Prostate gland (tissue), 2 donors: ENCODE measurements around the gene CDK5RAP2. TPM values are rescaled to one million over a fixed set of nuclear protein-coding genes. Genes with fewer than 3 reads are reported as not detected.

ENCODE experiments used
- DNase-seq: peaks from one replicate; pipeline ENCODE4 v3.0.0-alpha.2; 2019; ENCODE audit warnings: low spot score
- H3K27ac ChIP-seq, 2 donors: fragments of 200-600 bp; sonication (generic); 2 replicates each; pipeline ENCODE4 v1.5.1; 2017 to 2019
- H3K27me3 ChIP-seq: fragments of 200-600 bp; sonication (generic); replicated peaks from 2 replicates; pipeline ENCODE4 v1.5.1; 2019; ENCODE audit not compliant: insufficient read depth
- H3K36me3 ChIP-seq, 2 donors: fragments of 200-600 bp; sonication (generic); 1 replicate in 1 of 2; 2 replicates in 1 of 2; pipeline versions ENCODE4 v1.5.1 to v1.8.1; 2017 to 2019
- H3K4me1 ChIP-seq: fragments of 200-600 bp; sonication (generic); replicated peaks from 2 replicates; pipeline ENCODE4 v1.5.1; 2019
- H3K4me3 ChIP-seq, 2 donors: fragments of 200-600 bp; sonication (generic); 2 replicates each; pipeline ENCODE4 v1.5.1; 2017 to 2019
- H3K9me3 ChIP-seq: fragments of 200-600 bp; sonication (generic); 2 replicates; pipeline ENCODE4 v1.5.1; 2017
- CTCF ChIP-seq, 4 experiments: fragments of 200-600 bp in 2 of 4; fragments of 450-650 bp in 2 of 4; sonication (generic) in 2 of 4; IDR thresholded peaks; 1 replicate in 3 of 4; 2 replicates in 1 of 4; pipeline ENCODE4 v1.5.1; 2016 to 2019; ENCODE audit warnings: antibody characterized with exemption in 4 of 4, mild to moderate bottlenecking in 2 of 4, moderate library complexity in 2 of 4
- POLR2A ChIP-seq: fragments of 450-650 bp; IDR thresholded peaks from one replicate; pipeline ENCODE4 v1.6.1; 2016; ENCODE audit warnings: antibody characterized with exemption, mild to moderate bottlenecking
- POLR2AphosphoS5 ChIP-seq: sonication (generic); formaldehyde crosslinking; IDR thresholded peaks from one replicate; pipeline ENCODE4 v1.6.1; 2017; ENCODE audit warnings: antibody characterized with exemption
- WGBS: methylation state at CpG from one replicate; pipeline ENCODE4 v1.1.5; 2018; 5-methylcytosine and 5-hydroxymethylcytosine counted together
- intact Hi-C: fragments of 100-400 bp; cut with DNase I; formaldehyde crosslinking; loops from one replicate; pipeline ENCODE4 v1.14.2; 2022
- total RNA-seq, 2 donors: library from RNA; depleted of rRNA; stranded (reverse); fragments of >200 nt; gene quantifications; one replicate each; pipeline ENCODE4 v1.1.0, GENCODE V29; 2016

The CDK5RAP2 gene
- total RNA-seq, 2 donors from 2014 or later = 48.6 to 54.1 TPM

GRCh38 chr9:120616966-120617935 is 37.3 kb upstream of the CDK5RAP2 start:
- Histone ChIP-seq H3K36me3 (no peaks in the 10 kb centered on the region), H3K4me3 (no peak overlapping the region), H3K27ac (no peak overlapping the region), H3K27me3 (no peaks in the 10 kb centered on the region), H3K9me3 (no peaks in the 10 kb centered on the region), H3K4me1 (no peaks in the 10 kb centered on the region)
- TF ChIP-seq CTCF (IDR thresholded peaks at IDR 0.05) (no peak), POLR2A (no peak), POLR2AphosphoS5 (no peak)
- intact Hi-C loops = no loop called here
- DNase-seq = no peak

GRCh38 chr9:120612218-120612617 is 32.3 kb upstream of the CDK5RAP2 start:
- H3K9me3 ChIP-seq = no peaks in the 10 kb centered on the region
- H3K4me3 ChIP-seq = no peak overlapping the region
- H3K4me1 ChIP-seq = no peaks in the 10 kb centered on the region
- 77% methylated on average over 1 of the region's 1 CpG for WGBS
- no peaks in the 10 kb centered on the region for H3K36me3 ChIP-seq
- TF ChIP-seq POLR2A (no peak), CTCF (IDR thresholded peaks at IDR 0.05) (no peak), POLR2AphosphoS5 (no peak)
- DNase-seq = no peak
- intact Hi-C loops = no loop called here
- no peaks in the 10 kb centered on the region for H3K27me3 ChIP-seq
- no peak overlapping the region for H3K27ac ChIP-seq

GRCh38 chr9:120611690-120612068 is 31.7 kb upstream of the CDK5RAP2 start:
- no peaks in the 10 kb centered on the region for H3K9me3 ChIP-seq
- no peak overlapping the region for H3K27ac ChIP-seq
- no peak for TF ChIP-seq POLR2A
- TF ChIP-seq CTCF (IDR thresholded peaks at IDR 0.05) = no peak
- no peak for TF ChIP-seq POLR2AphosphoS5
- intact Hi-C loops = no loop called here
- no peaks in the 10 kb centered on the region for H3K36me3 ChIP-seq
- H3K4me3 ChIP-seq = no peak overlapping the region
- WGBS = 100% methylated on average over 1 of the region's 1 CpG
- no peak for DNase-seq
- H3K4me1 ChIP-seq = no peaks in the 10 kb centered on the region
- no peaks in the 10 kb centered on the region for H3K27me3 ChIP-seq

- no peak overlapping the region for H3K4me3 ChIP-seq
- no peak for DNase-seq
- H3K27ac ChIP-seq = no peak overlapping the region
- no peak for TF ChIP-seq CTCF (IDR thresholded peaks at IDR 0.05)
- no peak for TF ChIP-seq POLR2A
- no peak for TF ChIP-seq POLR2AphosphoS5
- no peaks in the 10 kb centered on the region for H3K4me1 ChIP-seq
- no peaks in the 10 kb centered on the region for H3K27me3 ChIP-seq
- H3K9me3 ChIP-seq = no peaks in the 10 kb centered on the region
- intact Hi-C loops = no loop called here
- H3K36me3 ChIP-seq = no peaks in the 10 kb centered on the region
Measured at GRCh38 chr9:120610975-120611689, 31.2 kb upstream of the CDK5RAP2 start.
